Measurements from ENCODE around the gene GJA1. TPM values are rescaled to one million over a fixed set of nuclear protein-coding genes. Genes with fewer than 3 reads are reported as not detected.
"Not testable (repeated sequence)": the region's sequence is repeated elsewhere in the genome, so short reads cannot be mapped to it uniquely, and the experiment has no call there.

Gene GJA1
- total and polyA plus RNA-seq, 2 donors from 2014 or later: 14.2 to 47.8 TPM

DNA sequence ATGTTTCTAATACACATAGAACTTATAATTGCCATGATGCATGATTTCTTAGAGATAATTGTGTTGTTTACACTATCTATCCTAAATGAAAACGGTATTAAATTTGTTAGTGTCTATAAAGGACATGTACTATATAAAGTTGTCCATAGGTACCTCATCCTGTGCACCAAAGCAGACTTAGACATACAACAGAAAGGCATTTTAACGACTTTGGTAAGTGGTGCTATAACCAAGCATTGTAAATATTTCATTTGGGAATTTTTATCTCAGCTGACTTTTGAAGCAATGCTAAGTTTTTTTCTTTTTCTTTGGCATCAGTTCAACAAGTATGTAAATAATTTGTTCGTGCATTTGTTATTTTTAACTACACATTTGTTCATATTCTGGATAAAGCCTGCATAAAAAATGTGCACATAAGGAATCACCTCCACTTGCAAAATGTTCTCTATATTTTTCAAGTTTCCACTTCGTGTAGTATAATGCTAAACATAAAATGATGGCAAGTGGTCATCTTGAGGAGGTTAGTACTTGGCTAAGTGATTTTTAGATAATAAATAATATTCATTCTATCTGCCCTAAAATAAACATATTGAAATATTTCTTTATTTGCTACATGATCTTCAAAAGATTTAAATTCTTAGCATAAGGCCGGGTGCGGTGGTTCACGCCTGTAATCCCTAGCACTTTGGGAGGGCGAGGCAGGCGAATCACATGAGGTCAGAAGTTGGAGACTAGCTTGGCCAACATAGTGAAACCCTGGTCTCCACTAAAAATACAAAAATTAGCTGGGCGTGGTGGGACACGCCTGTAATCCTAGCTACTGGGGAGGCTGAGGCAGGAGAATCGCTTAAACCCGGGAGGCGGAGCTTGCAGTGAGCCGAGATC, 6.3 kb upstream of the GJA1 start:
- H3K27ac ChIP-seq (ENCODE audit: low read depth in 2 of 2, low read length in 2 of 2): no peak overlapping the region
- FAIRE-seq (no peak), DNase-seq (no peak)
- no peak overlapping the region for H3K9ac ChIP-seq (ENCODE audit: low read length in 3 of 3)
- TF ChIP-seq, protein P1, sequence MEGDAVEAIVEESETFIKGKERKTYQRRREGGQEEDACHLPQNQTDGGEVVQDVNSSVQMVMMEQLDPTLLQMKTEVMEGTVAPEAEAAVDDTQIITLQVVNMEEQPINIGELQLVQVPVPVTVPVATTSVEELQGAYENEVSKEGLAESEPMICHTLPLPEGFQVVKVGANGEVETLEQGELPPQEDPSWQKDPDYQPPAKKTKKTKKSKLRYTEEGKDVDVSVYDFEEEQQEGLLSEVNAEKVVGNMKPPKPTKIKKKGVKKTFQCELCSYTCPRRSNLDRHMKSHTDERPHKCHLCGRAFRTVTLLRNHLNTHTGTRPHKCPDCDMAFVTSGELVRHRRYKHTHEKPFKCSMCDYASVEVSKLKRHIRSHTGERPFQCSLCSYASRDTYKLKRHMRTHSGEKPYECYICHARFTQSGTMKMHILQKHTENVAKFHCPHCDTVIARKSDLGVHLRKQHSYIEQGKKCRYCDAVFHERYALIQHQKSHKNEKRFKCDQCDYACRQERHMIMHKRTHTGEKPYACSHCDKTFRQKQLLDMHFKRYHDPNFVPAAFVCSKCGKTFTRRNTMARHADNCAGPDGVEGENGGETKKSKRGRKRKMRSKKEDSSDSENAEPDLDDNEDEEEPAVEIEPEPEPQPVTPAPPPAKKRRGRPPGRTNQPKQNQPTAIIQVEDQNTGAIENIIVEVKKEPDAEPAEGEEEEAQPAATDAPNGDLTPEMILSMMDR (IDR thresholded peaks at IDR 0.05; ENCODE audit: borderline replicate concordance, extremely low read depth, insufficient read depth): no peak
- no peaks in the 10 kb centered on the region for H3K36me3 ChIP-seq (ENCODE audit: control insufficient read depth in 2 of 3, insufficient read depth in 3 of 3, low read length in 3 of 3)
- no peak overlapping the region for H3K4me3 ChIP-seq (ENCODE audit: low read length in 3 of 3)
- intact Hi-C loops (cut with DNase I): loop anchor here (5.0 kb wide), 1 partner anchor 423 kb away; no protein-coding TSS in a partner anchor
- no peaks in the 10 kb centered on the region for H3K9me3 ChIP-seq (ENCODE audit: control insufficient read depth in 2 of 3, insufficient read depth in 1 of 3, low read length in 3 of 3)
- H3K27me3 ChIP-seq (ENCODE audit: control insufficient read depth, insufficient read depth, low read length): no peaks in the 10 kb centered on the region
- H3K4me1 ChIP-seq (ENCODE audit: control insufficient read depth in 2 of 3, insufficient read depth in 2 of 3, low read depth in 1 of 3, low read length in 3 of 3): no peaks in the 10 kb centered on the region

DNA sequence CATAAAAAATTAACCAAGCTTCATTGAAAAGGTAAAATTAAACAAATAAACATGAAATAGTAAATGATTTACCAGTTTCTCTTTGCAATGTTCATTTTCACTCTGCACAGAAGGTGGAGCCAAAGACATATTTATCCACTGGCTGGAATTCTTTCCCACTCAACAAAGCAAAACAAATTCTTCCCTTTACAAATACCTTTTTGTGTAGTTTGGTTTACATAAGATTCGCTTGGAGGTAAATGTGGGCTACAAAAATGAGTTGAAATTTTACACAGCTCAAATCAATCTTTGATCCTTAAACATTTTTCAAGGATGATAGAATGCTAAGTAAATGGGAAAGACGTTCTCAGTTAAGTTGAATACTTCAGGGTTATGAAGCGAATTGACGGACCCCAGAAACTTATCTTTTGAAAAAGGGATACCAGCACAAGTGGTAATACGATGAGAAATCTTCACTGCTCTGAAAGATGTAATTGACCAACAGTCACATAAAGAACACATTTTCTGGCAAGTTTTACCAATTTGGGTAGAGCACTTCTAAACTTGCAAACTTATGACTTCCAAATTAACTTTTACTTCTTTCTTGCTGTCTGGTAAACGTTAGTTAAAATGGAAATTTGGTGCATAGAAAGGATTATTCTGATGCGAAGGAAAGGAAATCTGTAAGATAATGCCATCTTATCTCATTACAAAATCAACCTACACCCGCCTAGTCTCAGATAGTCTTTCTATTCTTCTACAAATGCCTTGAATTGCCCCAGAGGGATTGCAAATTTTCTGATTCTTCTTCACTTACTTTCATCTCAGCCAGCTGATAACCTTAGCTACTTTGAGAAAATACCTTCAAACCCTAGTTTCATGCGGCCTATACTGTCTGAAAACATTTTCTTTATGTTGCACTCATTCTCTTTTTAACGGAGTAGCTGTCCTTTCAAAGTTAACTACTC, 4.7 kb upstream of the GJA1 start:
- no peaks in the 10 kb centered on the region for H3K4me1 ChIP-seq (ENCODE audit: control insufficient read depth in 2 of 3, insufficient read depth in 2 of 3, low read depth in 1 of 3, low read length in 3 of 3)
- no peak overlapping the region for H3K4me3 ChIP-seq (ENCODE audit: low read length in 3 of 3)
- H3K9me3 ChIP-seq (ENCODE audit: control insufficient read depth in 2 of 3, insufficient read depth in 1 of 3, low read length in 3 of 3): no peaks in the 10 kb centered on the region
- H3K27me3 ChIP-seq (ENCODE audit: control insufficient read depth, insufficient read depth, low read length): no peaks in the 10 kb centered on the region
- no peak overlapping the region for H3K27ac ChIP-seq (ENCODE audit: low read depth in 2 of 2, low read length in 2 of 2)
- peak in 3 of 5 donors; percentile 21 to 83 (median 80) for DNase-seq
- TF ChIP-seq, protein P1 (IDR thresholded peaks at IDR 0.05; ENCODE audit: borderline replicate concordance, extremely low read depth, insufficient read depth): peak; percentile 73
- H3K9ac ChIP-seq (ENCODE audit: low read length in 3 of 3): no peak overlapping the region
- FAIRE-seq: peak; percentile 98
- intact Hi-C loops (cut with DNase I): no loop called here
- no peaks in the 10 kb centered on the region for H3K36me3 ChIP-seq (ENCODE audit: control insufficient read depth in 2 of 3, insufficient read depth in 3 of 3, low read length in 3 of 3)

DNA sequence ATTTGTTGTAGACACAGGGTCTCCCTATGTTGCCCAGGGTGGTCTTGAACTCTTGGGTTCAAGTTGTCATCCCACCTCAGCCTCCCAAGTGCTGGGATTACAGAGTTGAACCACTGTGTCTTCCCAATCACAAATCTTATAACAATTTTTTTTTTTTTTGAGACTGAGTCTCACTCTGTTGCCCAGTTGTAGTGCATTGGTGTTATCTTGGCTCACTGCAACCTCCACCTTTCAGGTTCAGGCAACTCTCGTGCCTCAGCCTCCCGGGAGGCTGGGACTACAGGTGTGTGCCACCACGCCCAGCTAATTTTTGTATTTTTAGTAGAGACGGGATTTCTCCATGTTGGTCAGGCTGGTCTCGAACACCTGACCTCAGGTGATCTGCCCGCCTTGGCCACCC, 3.7 kb upstream of the GJA1 start:
- DNase-seq; H3K27me3 ChIP-seq (ENCODE audit: control insufficient read depth, insufficient read depth, low read length); H3K36me3 ChIP-seq (ENCODE audit: control insufficient read depth in 2 of 3, insufficient read depth in 3 of 3, low read length in 3 of 3); H3K27ac ChIP-seq (ENCODE audit: low read depth in 2 of 2, low read length in 2 of 2); H3K9ac ChIP-seq (ENCODE audit: low read length in 3 of 3); FAIRE-seq; H3K4me3 ChIP-seq (ENCODE audit: low read length in 3 of 3); H3K9me3 ChIP-seq (ENCODE audit: control insufficient read depth in 2 of 3, insufficient read depth in 1 of 3, low read length in 3 of 3); intact Hi-C loops (cut with DNase I); H3K4me1 ChIP-seq (ENCODE audit: control insufficient read depth in 2 of 3, insufficient read depth in 2 of 3, low read depth in 1 of 3, low read length in 3 of 3): not testable (repeated sequence)
